CD14-positive monocyte (primary cell): ENCODE data around the gene PCNT. TPM values are rescaled to one million over a fixed set of nuclear protein-coding genes. Genes with fewer than 3 reads are reported as not detected.

Experiments used
- DNase-seq, 3 donors: peaks; one replicate each; pipeline ENCODE4 v3.0.0-alpha.2; 2011 to 2022
- H2AFZ ChIP-seq: 2 replicates; pipeline ENCODE4 v1.6.0; 2012; ENCODE audit warnings: mild to moderate bottlenecking, low read depth, low read length, inconsistent platforms; ENCODE audit not compliant: insufficient read depth, poor library complexity, severe bottlenecking
- H3K27ac ChIP-seq, 2 donors: 1 replicate in 1 of 2; 2 replicates in 1 of 2; pipeline ENCODE4 v1.5.1; 2012 to 2013; ENCODE audit warnings: low read length in 2 of 2, control low read depth in 1 of 2, inconsistent platforms in 1 of 2, low read depth in 1 of 2, mild to moderate bottlenecking in 1 of 2
- H3K27me3 ChIP-seq, 2 donors: one replicate each; pipeline versions ENCODE4 v1.6.0 to v1.6.1; 2011 to 2013; ENCODE audit warnings: low read length in 2 of 2; ENCODE audit not compliant: control insufficient read depth in 2 of 2, insufficient read depth in 2 of 2
- H3K36me3 ChIP-seq, 2 donors: replicated peaks in 1 of 2; 1 replicate in 1 of 2; 2 replicates in 1 of 2; pipeline versions ENCODE4 v1.5.1 to v1.6.1; 2012 to 2013; ENCODE audit warnings: low read length in 2 of 2, control low read depth in 1 of 2, inconsistent platforms in 1 of 2, mild to moderate bottlenecking in 1 of 2; ENCODE audit not compliant: insufficient read depth in 2 of 2, control insufficient read depth in 1 of 2
- H3K4me1 ChIP-seq, 2 donors: 1 replicate in 1 of 2; 2 replicates in 1 of 2; pipeline versions ENCODE4 v1.5.1 to v1.6.1; 2012 to 2013; ENCODE audit warnings: low read length in 2 of 2, control low read depth in 1 of 2, inconsistent platforms in 1 of 2, mild to moderate bottlenecking in 1 of 2, moderate library complexity in 1 of 2; ENCODE audit not compliant: insufficient read depth in 2 of 2, control insufficient read depth in 1 of 2
- H3K4me2 ChIP-seq: replicated peaks from 2 replicates; pipeline ENCODE3; 2012; ENCODE audit warnings: low read length, moderate library complexity, mild to moderate bottlenecking; ENCODE audit not compliant: poor library complexity, severe bottlenecking; ENCODE audit errors: extremely low read depth
- H3K4me3 ChIP-seq, 3 experiments: fragments of 200-600 bp in 1 of 3; sonication (generic) in 1 of 3; replicated peaks in 1 of 3; 1 replicate in 2 of 3; 2 replicates in 1 of 3; pipeline ENCODE4 v1.5.1; 2011 to 2013; ENCODE audit warnings: low read length in 3 of 3, mild to moderate bottlenecking in 3 of 3, control low read depth in 2 of 3, low read depth in 2 of 3, inconsistent platforms in 1 of 3, moderate library complexity in 1 of 3
- H3K79me2 ChIP-seq: 2 replicates; pipeline ENCODE4 v1.6.0; 2012; ENCODE audit warnings: mild to moderate bottlenecking, control low read depth, inconsistent platforms, low read length, moderate library complexity; ENCODE audit not compliant: insufficient read depth
- H3K9ac ChIP-seq: 2 replicates; pipeline ENCODE4 v1.6.0; 2017; ENCODE audit warnings: low read length, mild to moderate bottlenecking; ENCODE audit not compliant: insufficient read depth, poor library complexity, severe bottlenecking
- H3K9me3 ChIP-seq, 2 donors: replicated peaks in 1 of 2; 1 replicate in 1 of 2; 2 replicates in 1 of 2; pipeline versions ENCODE4 v1.5.1 to v1.6.1; 2012 to 2013; ENCODE audit warnings: low read length in 2 of 2, control low read depth in 1 of 2; ENCODE audit not compliant: control insufficient read depth in 1 of 2, insufficient read depth in 1 of 2
- H4K20me1 ChIP-seq: 2 replicates; pipeline ENCODE4 v1.6.0; 2012; ENCODE audit warnings: mild to moderate bottlenecking, low read length, control low read depth, moderate library complexity; ENCODE audit not compliant: insufficient read depth
- H3K27ac Mint-ChIP-seq, 7 donors: one replicate each; pipeline ENCODE4 v1.8.0; 2020; ENCODE audit warnings: mild to moderate bottlenecking in 7 of 7, mixed read lengths in 7 of 7, moderate library complexity in 6 of 7, inconsistent platforms in 2 of 7
- H3K27me3 Mint-ChIP-seq, 3 donors: one replicate each; pipeline ENCODE4 v1.8.0; 2021 to 2022; ENCODE audit warnings: low read depth in 3 of 3, mild to moderate bottlenecking in 3 of 3, mixed read lengths in 3 of 3, moderate library complexity in 3 of 3, inconsistent platforms in 1 of 3
- H3K36me3 Mint-ChIP-seq, 2 donors: one replicate each; pipeline ENCODE4 v1.8.0; 2020; ENCODE audit warnings: mixed read lengths in 2 of 2, inconsistent platforms in 1 of 2, mild to moderate bottlenecking in 1 of 2
- H3K4me1 Mint-ChIP-seq: one replicate; pipeline ENCODE4 v1.8.0; 2020; ENCODE audit warnings: mild to moderate bottlenecking, mixed read lengths
- H3K4me3 Mint-ChIP-seq, 2 donors: one replicate each; pipeline ENCODE4 v1.8.0; 2020; ENCODE audit warnings: mild to moderate bottlenecking in 2 of 2, mixed read lengths in 2 of 2, moderate library complexity in 1 of 2
- H3K9me3 Mint-ChIP-seq, 7 donors: one replicate each; pipeline ENCODE4 v1.8.0; 2020 to 2022; ENCODE audit warnings: mixed read lengths in 7 of 7, mild to moderate bottlenecking in 6 of 7, moderate library complexity in 6 of 7, inconsistent platforms in 2 of 7
- WGBS: methylation state at CpG from one replicate; pipeline ENCODE4 v1.1.5; 2013; ENCODE audit warnings: missing lambda C conversion rate; ENCODE audit not compliant: insufficient coverage; 5-methylcytosine and 5-hydroxymethylcytosine counted together
- intact Hi-C, 2 donors: fragments of 100-400 bp; cut with micrococcal nuclease; formaldehyde crosslinking; loops; one replicate each; pipeline versions ENCODE4 v1.15.0 to v1.15.1; 2023
- polyA plus RNA-seq, 3 donors: library from polyadenylated mRNA; depleted of rRNA in 1 of 3; unstranded in 2 of 3; stranded (reverse) in 1 of 3; fragments of 300-500 nt in 2 of 3; fragments of >200 nt in 1 of 3; fragmentation: Illumina TruSeq in 2 of 3; gene quantifications; 1 replicate in 2 of 3; 2 replicates in 1 of 3; pipeline ENCODE4 v1.2.3, GENCODE V29; 2012 to 2021
- TF ChIP-seq, protein P1 (sequence below): fragments of 200-600 bp; IDR thresholded peaks from one replicate; pipeline ENCODE4 v1.8.0; 2022; ENCODE audit warnings: antibody characterized with exemption, mild to moderate bottlenecking

Gene PCNT
- polyA plus RNA-seq, 3 donors: 4.2 to 16.3 (median 5.1) TPM

DNA sequence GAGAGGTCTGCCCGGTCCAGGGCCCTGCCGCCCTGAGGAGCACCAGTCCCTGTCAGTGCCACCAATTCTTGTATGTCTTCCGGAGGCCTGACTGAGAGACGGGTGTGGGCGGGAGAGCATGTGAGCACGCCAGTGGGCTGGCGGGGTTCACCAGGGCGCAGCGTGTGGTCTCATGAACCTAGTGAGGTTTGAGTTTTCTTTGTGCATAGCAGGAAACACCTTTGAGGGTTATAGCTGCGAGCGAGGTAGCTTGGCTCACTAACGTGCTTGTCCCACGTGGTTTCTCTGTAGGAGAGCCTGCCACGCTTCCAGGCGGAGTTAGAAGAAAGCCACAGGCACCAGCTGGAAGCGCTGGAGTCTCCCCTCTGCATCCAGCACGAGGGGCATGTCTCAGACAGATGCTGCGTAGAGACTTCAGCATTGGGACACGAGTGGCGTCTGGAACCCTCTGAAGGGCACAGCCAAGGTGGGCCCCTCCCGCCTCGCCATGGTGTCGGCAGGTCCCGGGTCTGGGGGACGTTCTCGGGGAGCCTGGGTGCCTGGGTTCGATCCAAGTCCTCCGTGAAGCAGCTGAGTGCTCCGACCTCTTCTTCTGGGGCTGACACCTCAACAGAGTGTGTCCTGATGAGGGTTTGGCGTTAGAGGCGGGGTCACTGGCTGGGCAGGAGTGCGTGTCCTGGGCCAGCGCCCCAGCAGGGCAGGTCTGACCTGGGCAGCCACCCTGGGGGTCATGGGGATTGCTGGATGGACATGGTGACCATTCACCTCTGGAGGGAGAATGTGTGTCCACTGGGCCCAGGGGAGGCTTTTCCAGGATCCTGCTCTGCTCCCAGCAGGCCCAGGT lies 31.4 kb downstream of the PCNT start:
- no peak overlapping the region for H3K4me3 Mint-ChIP-seq
- TF ChIP-seq, protein P1, sequence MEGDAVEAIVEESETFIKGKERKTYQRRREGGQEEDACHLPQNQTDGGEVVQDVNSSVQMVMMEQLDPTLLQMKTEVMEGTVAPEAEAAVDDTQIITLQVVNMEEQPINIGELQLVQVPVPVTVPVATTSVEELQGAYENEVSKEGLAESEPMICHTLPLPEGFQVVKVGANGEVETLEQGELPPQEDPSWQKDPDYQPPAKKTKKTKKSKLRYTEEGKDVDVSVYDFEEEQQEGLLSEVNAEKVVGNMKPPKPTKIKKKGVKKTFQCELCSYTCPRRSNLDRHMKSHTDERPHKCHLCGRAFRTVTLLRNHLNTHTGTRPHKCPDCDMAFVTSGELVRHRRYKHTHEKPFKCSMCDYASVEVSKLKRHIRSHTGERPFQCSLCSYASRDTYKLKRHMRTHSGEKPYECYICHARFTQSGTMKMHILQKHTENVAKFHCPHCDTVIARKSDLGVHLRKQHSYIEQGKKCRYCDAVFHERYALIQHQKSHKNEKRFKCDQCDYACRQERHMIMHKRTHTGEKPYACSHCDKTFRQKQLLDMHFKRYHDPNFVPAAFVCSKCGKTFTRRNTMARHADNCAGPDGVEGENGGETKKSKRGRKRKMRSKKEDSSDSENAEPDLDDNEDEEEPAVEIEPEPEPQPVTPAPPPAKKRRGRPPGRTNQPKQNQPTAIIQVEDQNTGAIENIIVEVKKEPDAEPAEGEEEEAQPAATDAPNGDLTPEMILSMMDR: no peak
- no peaks in the 10 kb centered on the region for H3K4me1 Mint-ChIP-seq
- H3K9me3 Mint-ChIP-seq: peaks cover 0 to 5% (median 0%) of the 10 kb centered on the region in 7 donors
- peaks cover 0 to 1% (median 0%) of the 10 kb centered on the region in 3 donors for H3K27me3 Mint-ChIP-seq
- Histone ChIP-seq H3K4me2 (no peak overlapping the region), H4K20me1 (no peaks in the 10 kb centered on the region), H3K27me3 (no peaks in the 10 kb centered on the region), H3K4me3 (no peak overlapping the region), H3K27ac (no peak overlapping the region), H3K4me1 (no peaks in the 10 kb centered on the region), H3K79me2 (no peaks in the 10 kb centered on the region), H3K36me3 (peaks cover 82 to 88% of the 10 kb centered on the region in 2 donors), H3K9ac (no peak overlapping the region), H2AFZ (no peak overlapping the region), H3K9me3 (no peaks in the 10 kb centered on the region)
- H3K27ac Mint-ChIP-seq: peak overlapping the region in 1 of 7 donors; percentile 31
- H3K36me3 Mint-ChIP-seq: peaks cover 78 to 98% of the 10 kb centered on the region in 2 donors
- intact Hi-C loops: no loop called here
- WGBS: 97% methylated on average over 33 of the region's 33 CpGs
- no peak for DNase-seq

- H3K79me2 ChIP-seq: no peaks in the 10 kb centered on the region
- TF ChIP-seq, protein P1: no peak
- no peaks in the 10 kb centered on the region for H3K4me1 ChIP-seq
- 99% methylated on average over 8 of the region's 13 CpGs for whole genome bisulfite sequencing
- no peaks in the 10 kb centered on the region for H3K27me3 ChIP-seq
- H3K27ac ChIP-seq: no peak overlapping the region
- H3K9me3 ChIP-seq: no peaks in the 10 kb centered on the region
- no peak overlapping the region for H3K4me2 ChIP-seq
- peaks cover 76 to 88% of the 10 kb centered on the region in 2 donors for H3K36me3 ChIP-seq
- H4K20me1 ChIP-seq: no peaks in the 10 kb centered on the region
- H3K36me3 Mint-ChIP-seq: peaks cover 77 to 97% of the 10 kb centered on the region in 2 donors
- intact Hi-C loops: no loop called here
- no peak overlapping the region for H3K4me3 Mint-ChIP-seq
- H3K27me3 Mint-ChIP-seq: peaks cover 0 to 3% (median 0%) of the 10 kb centered on the region in 3 donors
- no peak overlapping the region for H3K9ac ChIP-seq
- H2AFZ ChIP-seq: no peak overlapping the region
- H3K9me3 Mint-ChIP-seq: peaks cover 0 to 5% (median 0%) of the 10 kb centered on the region in 7 donors
- DNase-seq: no peak
- H3K4me3 ChIP-seq: no peak overlapping the region
- H3K27ac Mint-ChIP-seq: no peak overlapping the region
- no peaks in the 10 kb centered on the region for H3K4me1 Mint-ChIP-seq
Measured at GRCh38 chr21:46356005-46356338, 32.0 kb downstream of the PCNT start.
